NB4 (cell line): ENCODE results near the gene MAGIX.

Experiments
- MYC ChIP-seq: IDR thresholded peaks from 2 replicates; pipeline ENCODE4 v1.6.1; 2011; ENCODE audit warnings: low read depth, low read length
- POLR2A ChIP-seq: IDR thresholded peaks from 2 replicates; pipeline ENCODE4 v1.6.1; 2011; ENCODE audit warnings: mild to moderate bottlenecking; ENCODE audit not compliant: insufficient read length; ENCODE audit errors: extremely low read depth
- TF ChIP-seq, protein P1 (sequence below): IDR thresholded peaks from one replicate; pipeline ENCODE4 v1.5.1; 2012; ENCODE audit warnings: low read depth, low read length

DNA sequence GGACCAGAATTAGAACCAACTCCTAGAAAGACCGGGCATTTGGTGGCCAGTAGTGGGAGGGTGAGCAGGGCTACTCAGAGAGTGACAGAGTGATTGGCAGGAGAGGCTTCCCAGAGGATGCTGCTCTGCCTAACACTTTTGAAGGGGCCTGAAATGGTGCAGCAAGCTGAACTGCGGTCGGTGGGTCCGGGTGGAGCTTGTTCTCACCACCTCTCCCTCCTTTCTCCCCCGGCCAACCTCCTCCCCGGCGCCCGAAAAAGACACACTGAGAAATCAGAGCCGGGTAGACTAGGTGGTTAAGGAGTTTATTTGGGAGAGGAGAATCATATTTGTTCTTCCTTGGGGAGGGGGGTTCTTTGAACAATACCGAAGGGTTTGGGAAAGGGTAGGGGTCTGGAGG, 25.0 kb downstream of the MAGIX start:
- TF ChIP-seq, protein P1, sequence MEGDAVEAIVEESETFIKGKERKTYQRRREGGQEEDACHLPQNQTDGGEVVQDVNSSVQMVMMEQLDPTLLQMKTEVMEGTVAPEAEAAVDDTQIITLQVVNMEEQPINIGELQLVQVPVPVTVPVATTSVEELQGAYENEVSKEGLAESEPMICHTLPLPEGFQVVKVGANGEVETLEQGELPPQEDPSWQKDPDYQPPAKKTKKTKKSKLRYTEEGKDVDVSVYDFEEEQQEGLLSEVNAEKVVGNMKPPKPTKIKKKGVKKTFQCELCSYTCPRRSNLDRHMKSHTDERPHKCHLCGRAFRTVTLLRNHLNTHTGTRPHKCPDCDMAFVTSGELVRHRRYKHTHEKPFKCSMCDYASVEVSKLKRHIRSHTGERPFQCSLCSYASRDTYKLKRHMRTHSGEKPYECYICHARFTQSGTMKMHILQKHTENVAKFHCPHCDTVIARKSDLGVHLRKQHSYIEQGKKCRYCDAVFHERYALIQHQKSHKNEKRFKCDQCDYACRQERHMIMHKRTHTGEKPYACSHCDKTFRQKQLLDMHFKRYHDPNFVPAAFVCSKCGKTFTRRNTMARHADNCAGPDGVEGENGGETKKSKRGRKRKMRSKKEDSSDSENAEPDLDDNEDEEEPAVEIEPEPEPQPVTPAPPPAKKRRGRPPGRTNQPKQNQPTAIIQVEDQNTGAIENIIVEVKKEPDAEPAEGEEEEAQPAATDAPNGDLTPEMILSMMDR = no peak
- TF ChIP-seq MYC = no peak
- no peak for TF ChIP-seq POLR2A
